Tibial artery (tissue), 4 donors: ENCODE measurements around the gene KRTAP10-1.
A peak's percentile ranks its signal among the peaks of the same experiment; 100 is the strongest.

ENCODE experiments used
- DNase-seq, 2 donors: peaks; one replicate each; pipeline ENCODE4 v3.0.0-alpha.2; 2019
- H3K27ac ChIP-seq, 2 donors: fragments of 200-600 bp; sonication (generic) in 1 of 2; 1 replicate in 1 of 2; 2 replicates in 1 of 2; pipeline ENCODE4 v1.5.1; 2018 to 2019; ENCODE audit warnings: mild to moderate bottlenecking in 1 of 2
- H3K27me3 ChIP-seq, 2 donors: fragments of 200-600 bp; sonication (generic) in 1 of 2; one replicate each; pipeline versions ENCODE4 v1.5.1 to v1.6.0; 2016 to 2019
- H3K36me3 ChIP-seq, 3 donors: fragments of 200-600 bp; sonication (generic) in 2 of 3; one replicate each; pipeline ENCODE4 v1.5.1; 2016 to 2019; ENCODE audit warnings: mild to moderate bottlenecking in 2 of 3
- H3K4me1 ChIP-seq, 4 donors: fragments of 200-600 bp; sonication (generic) in 2 of 4; 1 replicate in 3 of 4; 2 replicates in 1 of 4; pipeline ENCODE4 v1.5.1; 2016 to 2019
- H3K4me3 ChIP-seq, 2 donors: fragments of 200-600 bp; sonication (generic) in 1 of 2; 1 replicate in 1 of 2; 2 replicates in 1 of 2; pipeline ENCODE4 v1.5.1; 2018 to 2019; ENCODE audit warnings: mild to moderate bottlenecking in 2 of 2
- H3K9me3 ChIP-seq, 3 donors: fragments of 200-600 bp; sonication (generic) in 1 of 3; one replicate each; pipeline ENCODE4 v1.5.1; 2016 to 2019
- CTCF ChIP-seq, 2 experiments: fragments of 200-600 bp in 1 of 2; fragments of 450-650 bp in 1 of 2; IDR thresholded peaks; one replicate each; pipeline ENCODE4 v1.5.1; 2017 to 2019; ENCODE audit warnings: antibody characterized with exemption in 2 of 2, mild to moderate bottlenecking in 1 of 2, moderate library complexity in 1 of 2
- intact Hi-C: fragments of 100-400 bp; cut with DNase I; formaldehyde crosslinking; loops from one replicate; pipeline ENCODE4 v1.15.0; 2023; ENCODE audit warnings: low total_unique reads

The KRTAP10-1 gene

DNA sequence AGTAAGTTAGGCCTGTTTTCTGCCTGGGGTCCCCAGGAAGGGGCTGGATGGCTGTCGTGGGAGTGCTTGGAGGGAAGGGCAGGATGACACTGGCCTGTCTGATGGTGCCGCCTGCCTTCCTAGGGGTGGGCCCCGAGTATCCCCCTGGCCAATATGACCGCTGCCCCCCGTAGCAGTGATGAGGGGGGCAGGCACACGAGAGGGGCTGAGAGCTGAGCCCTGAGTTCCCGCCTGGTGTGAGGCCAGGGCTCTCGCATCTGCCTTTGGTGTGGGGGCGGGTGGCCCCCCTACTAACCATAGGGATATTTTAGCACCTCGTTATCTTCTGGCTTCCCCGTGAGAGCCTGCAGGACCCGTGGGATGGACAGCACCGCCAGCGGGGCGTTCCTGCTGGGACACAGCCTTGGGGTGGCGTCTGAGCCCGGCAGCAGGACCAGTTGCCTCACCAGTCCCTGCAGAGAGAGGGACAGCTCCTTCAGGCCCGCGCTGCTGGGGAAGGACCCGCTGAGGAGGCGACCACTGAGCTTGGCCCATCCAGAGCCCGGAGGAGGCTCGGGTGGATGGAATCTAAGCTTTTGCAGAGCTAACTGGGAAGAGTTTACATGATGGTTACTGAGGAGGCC is 10.4 kb downstream of the KRTAP10-1 start:
- Histone ChIP-seq H3K9me3 (no peaks in the 10 kb centered on the region), H3K27ac (no peak overlapping the region), H3K4me3 (no peak overlapping the region), H3K4me1 (no peaks in the 10 kb centered on the region), H3K36me3 (no peaks in the 10 kb centered on the region), H3K27me3 (peaks cover 0 to 28% of the 10 kb centered on the region in 2 donors)
- no peak for TF ChIP-seq CTCF (IDR thresholded peaks at IDR 0.05)
- peak; percentile 2 to 57 for DNase-seq
- intact Hi-C loops = no loop called here

- Histone ChIP-seq H3K27ac (no peak overlapping the region), H3K4me3 (no peak overlapping the region), H3K4me1 (no peaks in the 10 kb centered on the region), H3K27me3 (peaks cover 0 to 28% of the 10 kb centered on the region in 2 donors), H3K36me3 (no peaks in the 10 kb centered on the region), H3K9me3 (no peaks in the 10 kb centered on the region)
- no peak for TF ChIP-seq CTCF (IDR thresholded peaks at IDR 0.05)
- peak in 1 of 2 donors; percentile 11 for DNase-seq
- intact Hi-C loops = no loop called here
Observed at GRCh38 chr21:44529011-44529421, 11.0 kb downstream of the KRTAP10-1 start.

DNA sequence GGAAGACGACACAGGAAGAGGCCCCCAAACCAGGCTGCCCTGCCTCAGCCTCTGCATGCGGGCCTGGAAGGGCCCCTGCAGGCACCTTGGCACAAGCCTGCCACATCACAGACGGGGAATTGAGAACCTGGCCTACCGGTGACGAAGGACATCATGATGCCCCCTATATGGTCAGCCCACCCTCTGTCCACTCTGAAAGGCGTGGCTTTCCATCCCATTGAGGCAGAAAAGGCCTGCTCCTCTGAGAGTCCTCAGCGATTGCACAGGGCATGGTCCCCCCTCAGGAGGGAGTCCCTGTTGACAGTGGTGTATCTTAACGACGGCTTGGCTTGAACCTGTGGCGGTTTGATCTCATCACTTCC is 11.4 kb downstream of the KRTAP10-1 start:
- Histone ChIP-seq H3K36me3 (no peaks in the 10 kb centered on the region), H3K27me3 (peaks cover 0 to 27% of the 10 kb centered on the region in 2 donors), H3K9me3 (no peaks in the 10 kb centered on the region), H3K27ac (no peak overlapping the region), H3K4me3 (no peak overlapping the region), H3K4me1 (no peaks in the 10 kb centered on the region)
- peak; percentile 2 to 16 for DNase-seq
- intact Hi-C loops = no loop called here
- no peak for TF ChIP-seq CTCF (IDR thresholded peaks at IDR 0.05)

- peaks cover 0 to 22% of the 10 kb centered on the region in 2 donors for H3K27me3 ChIP-seq
- intact Hi-C loops = no loop called here
- no peaks in the 10 kb centered on the region for H3K36me3 ChIP-seq
- no peak overlapping the region for H3K27ac ChIP-seq
- H3K9me3 ChIP-seq = no peaks in the 10 kb centered on the region
- TF ChIP-seq CTCF (IDR thresholded peaks at IDR 0.05) = no peak
- H3K4me3 ChIP-seq = no peak overlapping the region
- peak; percentile 9 to 59 for DNase-seq
- H3K4me1 ChIP-seq = no peaks in the 10 kb centered on the region
Observed at GRCh38 chr21:44527983-44528633, 11.9 kb downstream of the KRTAP10-1 start.

DNA sequence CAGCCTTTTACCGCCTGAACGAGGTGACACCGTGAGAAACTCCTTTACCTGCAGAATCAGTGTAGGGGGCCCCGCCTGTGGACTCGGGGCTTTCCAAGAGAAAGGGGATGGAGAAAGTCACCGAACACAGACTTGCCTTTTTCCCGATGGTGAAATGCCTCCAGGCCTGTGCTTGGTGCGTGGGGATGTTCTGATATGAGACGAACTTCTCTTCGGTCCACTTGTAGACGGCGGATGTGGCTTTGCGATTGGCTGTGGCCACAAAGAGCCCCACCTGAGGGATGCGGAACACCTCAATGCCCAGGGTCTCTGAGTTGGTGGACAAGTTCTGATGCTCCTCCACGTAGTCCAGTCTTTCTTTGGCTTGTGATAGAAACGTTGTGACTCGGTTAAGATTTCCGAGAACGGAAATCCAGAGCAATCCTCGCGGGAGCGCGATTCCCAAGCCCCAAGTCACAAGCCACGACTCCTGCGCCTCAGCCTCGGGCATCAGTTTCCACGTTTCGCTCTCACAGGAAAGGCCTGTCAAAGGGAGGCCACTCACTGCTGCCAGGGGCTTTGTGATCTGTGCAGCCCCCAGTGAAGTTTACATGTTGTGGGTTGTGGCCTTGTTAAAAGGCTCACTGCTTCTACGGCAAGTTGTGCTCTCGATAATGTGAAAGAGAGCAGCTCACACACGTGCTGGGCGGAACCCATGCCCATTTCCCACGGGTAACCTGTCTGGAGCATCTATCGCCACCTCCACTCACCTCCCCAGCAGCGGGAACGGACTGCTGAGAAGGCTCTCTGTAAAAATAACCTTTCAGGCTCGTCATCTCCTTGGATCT is 12.6 kb downstream of the KRTAP10-1 start:
- no peaks in the 10 kb centered on the region for H3K36me3 ChIP-seq
- H3K4me1 ChIP-seq = no peaks in the 10 kb centered on the region
- peaks cover 0 to 25% of the 10 kb centered on the region in 2 donors for H3K27me3 ChIP-seq
- no peak for TF ChIP-seq CTCF (IDR thresholded peaks at IDR 0.05)
- H3K27ac ChIP-seq = no peak overlapping the region
- DNase-seq = peak; percentile 9 to 33
- intact Hi-C loops = no loop called here
- no peak overlapping the region for H3K4me3 ChIP-seq
- H3K9me3 ChIP-seq = no peaks in the 10 kb centered on the region
